Measurements from ENCODE around the gene ZNF407.
A peak's percentile ranks its signal among the peaks of the same experiment; 100 is the strongest.

ZNF407 gene

GRCh38 chr18:74862094-74862493 lies 264.4 kb downstream of the ZNF407 start:
- Histone ChIP-seq H3K27ac (no peak overlapping the region), H3K4me3 (IDR thresholded peaks at IDR 0.05; ENCODE audit: insufficient read depth, low read depth, low read length) (no peak overlapping the region), H2AFZ (ENCODE audit: low read depth) (no peak overlapping the region), H3K4me1 (ENCODE audit: low read depth, poor library complexity, severe bottlenecking) (no peaks in the 10 kb centered on the region), H3K36me3 (ENCODE audit: insufficient read depth) (no peaks in the 10 kb centered on the region), H4K20me1 (ENCODE audit: insufficient read depth) (no peaks in the 10 kb centered on the region), H3K79me2 (ENCODE audit: insufficient read depth, low read depth) (no peaks in the 10 kb centered on the region), H3K4me2 (no peak overlapping the region), H3K9ac (no peak overlapping the region), H3K27me3 (ENCODE audit: insufficient read depth, low read depth) (no peaks in the 10 kb centered on the region)
- TF ChIP-seq CTCF (conservative IDR thresholded peaks at IDR 0.05; ENCODE audit: low read depth, low read length): no peak

- Histone ChIP-seq H4K20me1 (ENCODE audit: insufficient read depth) (no peaks in the 10 kb centered on the region), H3K27ac (no peak overlapping the region), H3K27me3 (ENCODE audit: insufficient read depth, low read depth) (no peaks in the 10 kb centered on the region), H3K79me2 (ENCODE audit: insufficient read depth, low read depth) (no peaks in the 10 kb centered on the region), H3K9ac (no peak overlapping the region), H3K4me2 (no peak overlapping the region), H2AFZ (ENCODE audit: low read depth) (no peak overlapping the region), H3K36me3 (ENCODE audit: insufficient read depth) (no peaks in the 10 kb centered on the region), H3K4me1 (ENCODE audit: low read depth, poor library complexity, severe bottlenecking) (peaks cover 43% of the 10 kb centered on the region), H3K4me3 (IDR thresholded peaks at IDR 0.05; ENCODE audit: insufficient read depth, low read depth, low read length) (no peak overlapping the region)
- no peak for TF ChIP-seq CTCF (conservative IDR thresholded peaks at IDR 0.05; ENCODE audit: low read depth, low read length)
Measured at GRCh38 chr18:74866577-74866976, 268.9 kb downstream of the ZNF407 start.

DNA sequence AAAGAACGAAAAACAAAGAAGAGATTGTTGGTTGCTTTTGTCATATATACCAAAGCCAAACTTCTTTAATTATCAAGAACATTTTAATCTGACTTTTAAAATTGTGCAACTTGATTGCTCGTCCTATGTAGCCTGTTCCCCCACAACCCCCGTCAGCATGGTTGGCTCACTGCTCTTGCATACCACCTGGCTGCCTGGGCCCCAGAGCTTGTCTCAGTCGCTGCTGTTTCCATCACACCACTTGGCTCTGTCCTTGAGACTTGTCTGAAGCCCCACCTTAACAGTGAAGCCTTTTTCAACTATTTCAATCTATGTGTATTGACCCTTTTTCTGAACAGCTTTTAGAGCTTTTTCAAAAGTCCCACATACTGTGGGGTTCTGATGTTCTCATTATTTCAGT lies 270.8 kb downstream of the ZNF407 start:
- no peak overlapping the region for H3K9ac ChIP-seq
- H3K27me3 ChIP-seq (ENCODE audit: insufficient read depth, low read depth): no peaks in the 10 kb centered on the region
- H3K79me2 ChIP-seq (ENCODE audit: insufficient read depth, low read depth): no peaks in the 10 kb centered on the region
- H3K27ac ChIP-seq: peak overlapping the region; percentile 80
- TF ChIP-seq CTCF (conservative IDR thresholded peaks at IDR 0.05; ENCODE audit: low read depth, low read length): no peak
- H4K20me1 ChIP-seq (ENCODE audit: insufficient read depth): no peaks in the 10 kb centered on the region
- no peak overlapping the region for H3K4me3 ChIP-seq (IDR thresholded peaks at IDR 0.05; ENCODE audit: insufficient read depth, low read depth, low read length)
- H3K36me3 ChIP-seq (ENCODE audit: insufficient read depth): no peaks in the 10 kb centered on the region
- no peak overlapping the region for H2AFZ ChIP-seq (ENCODE audit: low read depth)
- H3K4me2 ChIP-seq: peak overlapping the region; percentile 72
- H3K4me1 ChIP-seq (ENCODE audit: low read depth, poor library complexity, severe bottlenecking): peaks cover 50% of the 10 kb centered on the region

GRCh38 chr18:74869904-74870863 lies 272.5 kb downstream of the ZNF407 start:
- H3K9ac ChIP-seq: peak overlapping the region; percentile 51
- H3K79me2 ChIP-seq (ENCODE audit: insufficient read depth, low read depth): no peaks in the 10 kb centered on the region
- H3K27me3 ChIP-seq (ENCODE audit: insufficient read depth, low read depth): no peaks in the 10 kb centered on the region
- no peak overlapping the region for H3K4me3 ChIP-seq (IDR thresholded peaks at IDR 0.05; ENCODE audit: insufficient read depth, low read depth, low read length)
- H2AFZ ChIP-seq (ENCODE audit: low read depth): peak overlapping the region; percentile 44
- no peaks in the 10 kb centered on the region for H3K36me3 ChIP-seq (ENCODE audit: insufficient read depth)
- no peaks in the 10 kb centered on the region for H4K20me1 ChIP-seq (ENCODE audit: insufficient read depth)
- peak overlapping the region; percentile 72 for H3K4me2 ChIP-seq
- peaks cover 50% of the 10 kb centered on the region for H3K4me1 ChIP-seq (ENCODE audit: low read depth, poor library complexity, severe bottlenecking)
- no peak for TF ChIP-seq CTCF (conservative IDR thresholded peaks at IDR 0.05; ENCODE audit: low read depth, low read length)
- H3K27ac ChIP-seq: peak overlapping the region; percentile 80

Data from KMS-11 (cell line).